ENCODE measurements around the gene ZNF592. TPM values are rescaled to one million over a fixed set of nuclear protein-coding genes. Genes with fewer than 3 reads are reported as not detected.

ZNF592 gene
- polyA plus RNA-seq, 2 of the 4 experiments (the other 2 are of a cell fraction): 12.4 to 13.9 TPM

GRCh38 chr15:84725001-84725491 is 23.3 kb upstream of the ZNF592 start:
- H3K27ac ChIP-seq: peak overlapping the region in 1 of 2 experiments; percentile 20; a peak in 2 of 6 replicates
- H3K9me3 ChIP-seq: no peaks in the 10 kb centered on the region
- no peak overlapping the region for H3K4me3 ChIP-seq
- TF ChIP-seq RCOR1 (IDR thresholded peaks at IDR 0.05; ENCODE audit: low read depth, low read length): no peak
- TF ChIP-seq EHMT2 (IDR thresholded peaks at IDR 0.05; ENCODE audit: low read depth): no peak
- TF ChIP-seq, protein P1, sequence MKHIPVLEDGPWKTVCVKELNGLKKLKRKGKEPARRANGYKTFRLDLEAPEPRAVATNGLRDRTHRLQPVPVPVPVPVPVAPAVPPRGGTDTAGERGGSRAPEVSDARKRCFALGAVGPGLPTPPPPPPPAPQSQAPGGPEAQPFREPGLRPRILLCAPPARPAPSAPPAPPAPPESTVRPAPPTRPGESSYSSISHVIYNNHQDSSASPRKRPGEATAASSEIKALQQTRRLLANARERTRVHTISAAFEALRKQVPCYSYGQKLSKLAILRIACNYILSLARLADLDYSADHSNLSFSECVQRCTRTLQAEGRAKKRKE (CRISPR knock-in tag; IDR thresholded peaks at IDR 0.05; ENCODE audit: low read depth): no peak
- TF ChIP-seq TP53 (CRISPR knock-in tag; IDR thresholded peaks at IDR 0.05): no peak
- TF ChIP-seq POLR2A (IDR thresholded peaks at IDR 0.05; ENCODE audit: low read length): no peak
- TF ChIP-seq HOXB13 (CRISPR knock-in tag; IDR thresholded peaks at IDR 0.05; ENCODE audit: low read depth): no peak
- CTCF ChIA-PET: interaction anchor here (0.9 to 6.0 kb wide), 4 partner anchors 8 to 16 kb away, joined by 3 to 27 read pairs (median 6); no protein-coding TSS in a partner anchor
- no peak for FAIRE-seq
- H3K4me1 ChIP-seq: no peaks in the 10 kb centered on the region
- ATAC-seq: 0 out of 6 replicates have a peak, but pooled peaks of 1 of the 2 experiments have one; percentile 30
- 26% methylated on average over 1 of the region's 1 CpG for WGBS (ENCODE audit: missing lambda C conversion rate)
- H3K4me2 ChIP-seq: no peak overlapping the region
- POLR2A ChIA-PET: no interaction called here
- DNase-seq (ENCODE audit: low read depth in 1 of 2, low spot score in 1 of 2): no peak

- H3K4me1 ChIP-seq: peaks cover 3% of the 10 kb centered on the region; the same call in 1 of the 3 replicates
- H3K4me3 ChIP-seq: no peak overlapping the region
- TF ChIP-seq GATA3 (IDR thresholded peaks at IDR 0.05; ENCODE audit: borderline replicate concordance) (no peak), RNF2 (IDR thresholded peaks at IDR 0.05; ENCODE audit: borderline replicate concordance, low read depth) (no peak), HEYL (CRISPR knock-in tag; IDR thresholded peaks at IDR 0.05) (no peak), NFE2L2 (conservative IDR thresholded peaks at IDR 0.05; ENCODE audit: low read length) (no peak), HES2 (IDR thresholded peaks at IDR 0.05) (no peak), PBX3 (IDR thresholded peaks at IDR 0.05) (no peak), REST (IDR thresholded peaks at IDR 0.05) (no peak)
- ChIA-PET POLR2A (interaction anchor here (0.6 to 2.3 kb wide), 4 partner anchors 12 to 392 kb away, joined by 3 to 8 read pairs (median 5); partner anchors contain the start of gene SEC11A), CTCF (interaction anchor here (0.6 to 2.0 kb wide), 3 partner anchors 9 to 69 kb away, joined by 3 to 8 read pairs (median 3); partner anchors contain the start of gene SEC11A)
- H3K4me2 ChIP-seq: no peak overlapping the region
- DNase-seq (ENCODE audit: low read depth in 1 of 2, low spot score in 1 of 2) (no peak), ATAC-seq (peak in 1 of 2 experiments; percentile 49; a peak in 2 of 6 replicates), FAIRE-seq (no peak)
- H3K9me3 ChIP-seq: no peaks in the 10 kb centered on the region
- no peak overlapping the region for H3K27ac ChIP-seq
- 90% methylated on average over 6 of the region's 6 CpGs for WGBS (ENCODE audit: missing lambda C conversion rate)
These were observed 21.0 kb upstream of the ZNF592 start for GRCh38 chr15:84727429-84727828.

DNA sequence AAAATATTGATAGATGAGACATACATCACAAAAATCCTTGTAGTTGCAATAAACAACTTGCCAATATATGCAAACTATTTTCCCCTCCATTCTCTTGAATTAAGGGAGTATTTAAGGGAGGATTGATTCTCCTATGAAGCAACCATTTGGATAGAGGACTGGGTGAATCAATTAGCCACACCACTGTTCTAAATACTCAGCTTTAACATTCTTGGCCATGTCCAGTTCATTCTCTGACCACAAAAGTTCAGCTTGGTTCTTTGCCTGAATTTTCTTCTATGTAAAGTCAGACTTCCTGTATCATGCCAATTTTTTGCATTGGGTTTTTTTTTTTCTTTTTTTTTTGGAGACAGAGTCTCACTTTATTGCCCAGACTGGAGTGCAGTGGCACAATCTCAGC is 16.6 kb upstream of the ZNF592 start:
- no peak overlapping the region for H3K4me2 ChIP-seq
- no peak overlapping the region for H3K4me3 ChIP-seq
- ATAC-seq (no peak), FAIRE-seq (no peak), DNase-seq (ENCODE audit: low read depth in 1 of 2, low spot score in 1 of 2) (no peak)
- CTCF ChIA-PET: interaction anchor here (0.6 to 5.1 kb wide), 6 partner anchors 9 to 1037 kb away, joined by 3 to 27 read pairs (median 4); partner anchors contain the start of gene SEC11A
- no peaks in the 10 kb centered on the region for H3K9me3 ChIP-seq
- POLR2A ChIA-PET: interaction anchor here (5.5 kb wide), 1 partner anchor 15 kb away, joined by 119 read pairs; the partner anchor contains the start of gene SEC11A
- H3K27ac ChIP-seq: peak overlapping the region in 1 of 2 experiments; percentile 91; a peak in 3 of 6 replicates
- peaks cover 37% of the 10 kb centered on the region for H3K4me1 ChIP-seq
- no peak for TF ChIP-seq FOXS1 (CRISPR knock-in tag; IDR thresholded peaks at IDR 0.05)
- TF ChIP-seq PHF8 (IDR thresholded peaks at IDR 0.05; ENCODE audit: borderline replicate concordance, low read depth): no peak
- no peak for TF ChIP-seq FOSL2 (IDR thresholded peaks at IDR 0.05)
- no peak for TF ChIP-seq FOSL2 (CRISPR knock-in tag; IDR thresholded peaks at IDR 0.05)
